ENCODE results near the gene SMYD3. TPM values are rescaled to one million over a fixed set of nuclear protein-coding genes. Genes with fewer than 3 reads are reported as not detected.

SMYD3 gene
- total RNA-seq, 1 experiment from 2014 or later: 29.6 TPM

- Histone ChIP-seq H3K27me3 (ENCODE audit: insufficient read depth, low read depth) (no peaks in the 10 kb centered on the region), H3K4me3 (no peak overlapping the region), H3K4me2 (no peak overlapping the region), H3K9me3 (ENCODE audit: insufficient read depth, low read depth) (no peaks in the 10 kb centered on the region), H3K9me2 (ENCODE audit: insufficient read depth) (no peaks in the 10 kb centered on the region), H3K4me1 (replicated peaks; ENCODE audit: insufficient read depth) (no peaks in the 10 kb centered on the region), H4K20me1 (ENCODE audit: insufficient read depth) (no peaks in the 10 kb centered on the region), H3K79me2 (ENCODE audit: low read depth) (no peaks in the 10 kb centered on the region), H3K36me3 (ENCODE audit: low read depth) (no peaks in the 10 kb centered on the region), H2AFZ (no peak overlapping the region), H3F3A (ENCODE audit: insufficient read depth, low read depth) (no peaks in the 10 kb centered on the region), H3K27ac (no peak overlapping the region)
- intact Hi-C loops (cut with micrococcal nuclease; ENCODE audit: unreplicated experiment): no loop called here
- TF ChIP-seq EZH2 (IDR thresholded peaks at IDR 0.05; ENCODE audit: low read depth) (no peak), CTCF (conservative IDR thresholded peaks at IDR 0.05) (no peak)
- no peak for DNase-seq
- ChIA-PET CTCF (no interaction called here), POLR2A (ENCODE audit: unreplicated experiment) (no interaction called here)
- BruUV-seq (replicated peaks): no TSS peak
These were observed 239.7 kb downstream of the SMYD3 start for GRCh38 chr1:246267426-246267825.

GRCh38 chr1:246265481-246265880, 241.6 kb downstream of the SMYD3 start:
- no peaks in the 10 kb centered on the region for H4K20me1 ChIP-seq (ENCODE audit: insufficient read depth)
- no peaks in the 10 kb centered on the region for H3K9me2 ChIP-seq (ENCODE audit: insufficient read depth)
- BruUV-seq (replicated peaks): no TSS peak
- H3K9me3 ChIP-seq (ENCODE audit: insufficient read depth, low read depth): no peaks in the 10 kb centered on the region
- H3K27me3 ChIP-seq (ENCODE audit: insufficient read depth, low read depth): no peaks in the 10 kb centered on the region
- H3K79me2 ChIP-seq (ENCODE audit: low read depth): no peaks in the 10 kb centered on the region
- no peaks in the 10 kb centered on the region for H3F3A ChIP-seq (ENCODE audit: insufficient read depth, low read depth)
- no peak for TF ChIP-seq EZH2 (IDR thresholded peaks at IDR 0.05; ENCODE audit: low read depth)
- no peak for TF ChIP-seq CTCF (conservative IDR thresholded peaks at IDR 0.05)
- CTCF ChIA-PET: no interaction called here
- POLR2A ChIA-PET (ENCODE audit: unreplicated experiment): no interaction called here
- intact Hi-C loops (cut with micrococcal nuclease; ENCODE audit: unreplicated experiment): no loop called here
- no peak overlapping the region for H3K4me3 ChIP-seq
- H3K36me3 ChIP-seq (ENCODE audit: low read depth): no peaks in the 10 kb centered on the region
- H3K27ac ChIP-seq: no peak overlapping the region
- DNase-seq: no peak
- no peak overlapping the region for H3K4me2 ChIP-seq
- H3K4me1 ChIP-seq (replicated peaks; ENCODE audit: insufficient read depth): no peaks in the 10 kb centered on the region
- H2AFZ ChIP-seq: no peak overlapping the region

GRCh38 chr1:246262281-246262680, 244.8 kb downstream of the SMYD3 start:
- H3K9me2 ChIP-seq (ENCODE audit: insufficient read depth): no peaks in the 10 kb centered on the region
- intact Hi-C loops (cut with micrococcal nuclease; ENCODE audit: unreplicated experiment): no loop called here
- H3K79me2 ChIP-seq (ENCODE audit: low read depth): no peaks in the 10 kb centered on the region
- no peaks in the 10 kb centered on the region for H3K9me3 ChIP-seq (ENCODE audit: insufficient read depth, low read depth)
- no peak overlapping the region for H2AFZ ChIP-seq
- no peaks in the 10 kb centered on the region for H4K20me1 ChIP-seq (ENCODE audit: insufficient read depth)
- H3K36me3 ChIP-seq (ENCODE audit: low read depth): no peaks in the 10 kb centered on the region
- ChIA-PET CTCF (no interaction called here), POLR2A (ENCODE audit: unreplicated experiment) (no interaction called here)
- no peaks in the 10 kb centered on the region for H3K27me3 ChIP-seq (ENCODE audit: insufficient read depth, low read depth)
- no peaks in the 10 kb centered on the region for H3F3A ChIP-seq (ENCODE audit: insufficient read depth, low read depth)
- DNase-seq: no peak
- no TSS peak for BruUV-seq (replicated peaks)
- TF ChIP-seq CTCF (conservative IDR thresholded peaks at IDR 0.05): no peak
- TF ChIP-seq EZH2 (IDR thresholded peaks at IDR 0.05; ENCODE audit: low read depth): no peak
- no peak overlapping the region for H3K27ac ChIP-seq
- H3K4me3 ChIP-seq: no peak overlapping the region
- H3K4me2 ChIP-seq: no peak overlapping the region
- no peaks in the 10 kb centered on the region for H3K4me1 ChIP-seq (replicated peaks; ENCODE audit: insufficient read depth)
